Measurements from ENCODE around the gene THSD4.

The THSD4 gene

DNA sequence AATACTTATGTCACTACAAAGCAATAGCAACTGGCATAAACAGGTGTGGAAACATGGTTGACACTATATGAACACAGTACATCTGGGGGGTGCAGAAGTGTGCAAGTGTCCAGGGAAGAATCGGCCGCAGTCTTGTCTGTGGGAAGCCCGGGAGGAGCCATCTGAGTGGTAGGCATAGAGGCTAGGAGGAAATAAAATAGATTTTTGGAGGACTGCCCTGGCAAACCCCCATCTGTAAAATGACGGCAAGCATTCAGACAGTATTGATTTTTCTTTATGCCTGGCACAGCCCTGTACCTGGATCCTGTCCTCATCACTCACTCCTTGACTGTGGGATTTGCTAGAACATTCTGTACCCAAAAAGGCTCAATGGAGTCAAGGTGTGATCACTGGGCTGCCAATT lies 31.3 kb downstream of the THSD4 start:
- Histone ChIP-seq H3K27me3 (ENCODE audit: insufficient read depth, low read length) (no peaks in the 10 kb centered on the region), H3K4me2 (ENCODE audit: low read length) (no peak overlapping the region), H3K79me2 (ENCODE audit: insufficient read depth, low read length) (no peaks in the 10 kb centered on the region), H3K9me2 (ENCODE audit: low read depth, low read length) (no peaks in the 10 kb centered on the region), H3K27ac (ENCODE audit: low read depth, low read length, poor library complexity, severe bottlenecking) (no peak overlapping the region), H3K4me3 (ENCODE audit: low read depth, low read length, poor library complexity, severe bottlenecking) (no peak overlapping the region), H2AFZ (ENCODE audit: low read length) (no peak overlapping the region), H3K4me1 (ENCODE audit: insufficient read depth, low read length, severe bottlenecking) (no peaks in the 10 kb centered on the region), H3F3A (ENCODE audit: insufficient read depth, low read length) (no peaks in the 10 kb centered on the region), H4K20me1 (ENCODE audit: insufficient read depth, low read length) (no peaks in the 10 kb centered on the region), H3K9ac (ENCODE audit: low read length) (no peak overlapping the region), H3K36me3 (ENCODE audit: insufficient read depth, low read length) (no peaks in the 10 kb centered on the region), H3K9me3 (ENCODE audit: low read length) (no peaks in the 10 kb centered on the region)
- TF ChIP-seq, protein P1, sequence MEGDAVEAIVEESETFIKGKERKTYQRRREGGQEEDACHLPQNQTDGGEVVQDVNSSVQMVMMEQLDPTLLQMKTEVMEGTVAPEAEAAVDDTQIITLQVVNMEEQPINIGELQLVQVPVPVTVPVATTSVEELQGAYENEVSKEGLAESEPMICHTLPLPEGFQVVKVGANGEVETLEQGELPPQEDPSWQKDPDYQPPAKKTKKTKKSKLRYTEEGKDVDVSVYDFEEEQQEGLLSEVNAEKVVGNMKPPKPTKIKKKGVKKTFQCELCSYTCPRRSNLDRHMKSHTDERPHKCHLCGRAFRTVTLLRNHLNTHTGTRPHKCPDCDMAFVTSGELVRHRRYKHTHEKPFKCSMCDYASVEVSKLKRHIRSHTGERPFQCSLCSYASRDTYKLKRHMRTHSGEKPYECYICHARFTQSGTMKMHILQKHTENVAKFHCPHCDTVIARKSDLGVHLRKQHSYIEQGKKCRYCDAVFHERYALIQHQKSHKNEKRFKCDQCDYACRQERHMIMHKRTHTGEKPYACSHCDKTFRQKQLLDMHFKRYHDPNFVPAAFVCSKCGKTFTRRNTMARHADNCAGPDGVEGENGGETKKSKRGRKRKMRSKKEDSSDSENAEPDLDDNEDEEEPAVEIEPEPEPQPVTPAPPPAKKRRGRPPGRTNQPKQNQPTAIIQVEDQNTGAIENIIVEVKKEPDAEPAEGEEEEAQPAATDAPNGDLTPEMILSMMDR (IDR thresholded peaks at IDR 0.05; ENCODE audit: low read length): no peak
- TF ChIP-seq EZH2 (IDR thresholded peaks at IDR 0.05; ENCODE audit: borderline replicate concordance, low read length): no peak

GRCh38 chr15:71148048-71148447 lies 32.8 kb downstream of the THSD4 start:
- H3K9me2 ChIP-seq (ENCODE audit: low read depth, low read length): no peaks in the 10 kb centered on the region
- no peaks in the 10 kb centered on the region for H3F3A ChIP-seq (ENCODE audit: insufficient read depth, low read length)
- no peaks in the 10 kb centered on the region for H4K20me1 ChIP-seq (ENCODE audit: insufficient read depth, low read length)
- H3K4me2 ChIP-seq (ENCODE audit: low read length): no peak overlapping the region
- H3K79me2 ChIP-seq (ENCODE audit: insufficient read depth, low read length): no peaks in the 10 kb centered on the region
- TF ChIP-seq, protein P1 (IDR thresholded peaks at IDR 0.05; ENCODE audit: low read length): no peak
- TF ChIP-seq EZH2 (IDR thresholded peaks at IDR 0.05; ENCODE audit: borderline replicate concordance, low read length): no peak
- no peak overlapping the region for H3K27ac ChIP-seq (ENCODE audit: low read depth, low read length, poor library complexity, severe bottlenecking)
- H3K27me3 ChIP-seq (ENCODE audit: insufficient read depth, low read length): no peaks in the 10 kb centered on the region
- no peaks in the 10 kb centered on the region for H3K4me1 ChIP-seq (ENCODE audit: insufficient read depth, low read length, severe bottlenecking)
- no peak overlapping the region for H3K9ac ChIP-seq (ENCODE audit: low read length)
- no peaks in the 10 kb centered on the region for H3K36me3 ChIP-seq (ENCODE audit: insufficient read depth, low read length)
- no peak overlapping the region for H2AFZ ChIP-seq (ENCODE audit: low read length)
- H3K4me3 ChIP-seq (ENCODE audit: low read depth, low read length, poor library complexity, severe bottlenecking): no peak overlapping the region
- no peaks in the 10 kb centered on the region for H3K9me3 ChIP-seq (ENCODE audit: low read length)

DNA sequence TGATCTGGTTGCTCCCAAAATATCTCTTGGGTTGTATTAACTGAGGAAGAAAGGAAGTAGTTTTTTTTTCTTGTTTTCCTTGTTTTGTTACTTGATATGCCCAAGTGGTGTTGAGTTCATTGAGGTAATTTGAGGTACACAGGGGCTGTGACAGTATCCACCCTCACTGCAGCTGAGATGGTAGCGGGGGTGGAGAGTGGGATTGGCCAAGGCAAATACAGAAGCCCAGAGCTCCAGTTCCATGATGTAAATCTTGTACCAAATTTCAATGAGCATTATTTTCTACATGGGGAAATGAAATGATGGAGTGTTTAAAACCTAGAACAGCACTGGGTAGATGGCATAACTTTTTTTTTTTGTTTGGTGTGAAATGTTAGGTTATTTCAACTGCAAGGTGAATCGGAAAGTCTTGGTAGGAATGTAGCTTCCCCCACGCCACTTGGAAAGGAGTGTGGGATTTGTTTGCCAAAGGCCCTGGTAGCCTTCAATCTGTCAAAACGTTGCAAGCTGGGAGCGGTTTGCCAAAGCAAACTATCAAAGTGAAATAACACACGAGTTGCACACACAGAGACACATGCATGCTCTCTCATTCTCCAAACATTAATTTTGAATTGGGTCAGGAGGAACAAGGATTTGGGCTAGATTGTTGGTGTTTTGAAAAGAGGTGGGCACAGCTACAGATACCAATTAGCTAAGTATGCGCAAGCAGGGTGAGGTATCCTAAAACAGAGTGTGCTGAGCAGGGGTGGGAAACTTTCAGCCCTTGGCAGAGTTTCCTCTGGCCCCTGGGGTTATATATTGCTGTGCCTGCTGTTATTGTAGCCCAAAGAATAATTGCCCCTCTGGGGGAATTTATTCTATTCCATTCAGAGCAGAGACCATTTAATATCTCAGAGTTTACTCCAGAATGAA lies 34.6 kb downstream of the THSD4 start:
- no peaks in the 10 kb centered on the region for H3K27me3 ChIP-seq (ENCODE audit: insufficient read depth, low read length)
- no peak overlapping the region for H3K27ac ChIP-seq (ENCODE audit: low read depth, low read length, poor library complexity, severe bottlenecking)
- H2AFZ ChIP-seq (ENCODE audit: low read length): no peak overlapping the region
- H3K9ac ChIP-seq (ENCODE audit: low read length): no peak overlapping the region
- H3K4me1 ChIP-seq (ENCODE audit: insufficient read depth, low read length, severe bottlenecking): no peaks in the 10 kb centered on the region
- no peaks in the 10 kb centered on the region for H3K9me2 ChIP-seq (ENCODE audit: low read depth, low read length)
- no peaks in the 10 kb centered on the region for H3K36me3 ChIP-seq (ENCODE audit: insufficient read depth, low read length)
- no peak overlapping the region for H3K4me2 ChIP-seq (ENCODE audit: low read length)
- no peaks in the 10 kb centered on the region for H3K9me3 ChIP-seq (ENCODE audit: low read length)
- no peak for TF ChIP-seq EZH2 (IDR thresholded peaks at IDR 0.05; ENCODE audit: borderline replicate concordance, low read length)
- TF ChIP-seq, protein P1 (IDR thresholded peaks at IDR 0.05; ENCODE audit: low read length): no peak
- no peak overlapping the region for H3K4me3 ChIP-seq (ENCODE audit: low read depth, low read length, poor library complexity, severe bottlenecking)
- H3K79me2 ChIP-seq (ENCODE audit: insufficient read depth, low read length): no peaks in the 10 kb centered on the region
- H4K20me1 ChIP-seq (ENCODE audit: insufficient read depth, low read length): no peaks in the 10 kb centered on the region
- no peaks in the 10 kb centered on the region for H3F3A ChIP-seq (ENCODE audit: insufficient read depth, low read length)
